DOHH2 (cell line): ENCODE measurements around the gene JRKL.

Experiments used
- EZH2phosphoT487 ChIP-seq: fragments of 200-600 bp; sonication (generic); IDR thresholded peaks from 2 replicates; pipeline ENCODE4 v1.6.1; 2017; ENCODE audit warnings: borderline replicate concordance, mild to moderate bottlenecking, antibody characterized with exemption, low read length, moderate library complexity, mixed read lengths
- TF ChIP-seq, protein P1 (sequence below): fragments of 200-600 bp; sonication (generic); IDR thresholded peaks from one replicate; pipeline ENCODE4 v1.5.1; 2014; ENCODE audit warnings: antibody characterized with exemption, mild to moderate bottlenecking, low read depth, low read length; ENCODE audit not compliant: poor library complexity, severe bottlenecking

DNA sequence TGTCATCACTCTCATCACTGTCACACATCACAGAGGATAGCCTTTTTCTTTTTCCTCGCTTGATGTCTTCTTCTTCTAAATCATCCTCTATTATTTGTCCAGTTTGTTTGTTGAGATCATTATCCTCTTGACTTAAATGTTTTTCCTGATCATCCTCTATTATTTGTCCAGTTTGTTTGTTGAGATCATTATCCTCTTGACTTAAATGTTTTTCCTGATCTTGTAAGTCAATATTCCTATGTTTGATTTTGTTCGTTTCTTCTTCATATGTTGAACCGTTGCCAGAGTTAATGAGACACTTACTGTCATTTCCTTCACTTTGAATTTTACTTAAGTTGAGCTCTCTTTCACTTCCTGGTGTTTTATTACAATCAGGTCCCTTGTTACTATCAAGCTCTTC lies 5.7 kb upstream of the JRKL start:
- no peak for TF ChIP-seq EZH2phosphoT487
- TF ChIP-seq, protein P1, sequence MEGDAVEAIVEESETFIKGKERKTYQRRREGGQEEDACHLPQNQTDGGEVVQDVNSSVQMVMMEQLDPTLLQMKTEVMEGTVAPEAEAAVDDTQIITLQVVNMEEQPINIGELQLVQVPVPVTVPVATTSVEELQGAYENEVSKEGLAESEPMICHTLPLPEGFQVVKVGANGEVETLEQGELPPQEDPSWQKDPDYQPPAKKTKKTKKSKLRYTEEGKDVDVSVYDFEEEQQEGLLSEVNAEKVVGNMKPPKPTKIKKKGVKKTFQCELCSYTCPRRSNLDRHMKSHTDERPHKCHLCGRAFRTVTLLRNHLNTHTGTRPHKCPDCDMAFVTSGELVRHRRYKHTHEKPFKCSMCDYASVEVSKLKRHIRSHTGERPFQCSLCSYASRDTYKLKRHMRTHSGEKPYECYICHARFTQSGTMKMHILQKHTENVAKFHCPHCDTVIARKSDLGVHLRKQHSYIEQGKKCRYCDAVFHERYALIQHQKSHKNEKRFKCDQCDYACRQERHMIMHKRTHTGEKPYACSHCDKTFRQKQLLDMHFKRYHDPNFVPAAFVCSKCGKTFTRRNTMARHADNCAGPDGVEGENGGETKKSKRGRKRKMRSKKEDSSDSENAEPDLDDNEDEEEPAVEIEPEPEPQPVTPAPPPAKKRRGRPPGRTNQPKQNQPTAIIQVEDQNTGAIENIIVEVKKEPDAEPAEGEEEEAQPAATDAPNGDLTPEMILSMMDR: no peak
